Skin of body (tissue), 2 donors: ENCODE data around the gene EPS8L3. TPM values are rescaled to one million over a fixed set of nuclear protein-coding genes. Genes with fewer than 3 reads are reported as not detected.

ENCODE experiments used
- DNase-seq: peaks from one replicate; lab custom pipeline; 2025; lab: John Stamatoyannopoulos, UW
- total RNA-seq: library from RNA; depleted of rRNA; stranded (reverse); fragments of >200 nt; gene quantifications from one replicate; pipeline ENCODE4 v1.2.3, GENCODE V29; 2014

EPS8L3 gene
- total RNA-seq, 1 donor from 2014 or later: not detected

DNA sequence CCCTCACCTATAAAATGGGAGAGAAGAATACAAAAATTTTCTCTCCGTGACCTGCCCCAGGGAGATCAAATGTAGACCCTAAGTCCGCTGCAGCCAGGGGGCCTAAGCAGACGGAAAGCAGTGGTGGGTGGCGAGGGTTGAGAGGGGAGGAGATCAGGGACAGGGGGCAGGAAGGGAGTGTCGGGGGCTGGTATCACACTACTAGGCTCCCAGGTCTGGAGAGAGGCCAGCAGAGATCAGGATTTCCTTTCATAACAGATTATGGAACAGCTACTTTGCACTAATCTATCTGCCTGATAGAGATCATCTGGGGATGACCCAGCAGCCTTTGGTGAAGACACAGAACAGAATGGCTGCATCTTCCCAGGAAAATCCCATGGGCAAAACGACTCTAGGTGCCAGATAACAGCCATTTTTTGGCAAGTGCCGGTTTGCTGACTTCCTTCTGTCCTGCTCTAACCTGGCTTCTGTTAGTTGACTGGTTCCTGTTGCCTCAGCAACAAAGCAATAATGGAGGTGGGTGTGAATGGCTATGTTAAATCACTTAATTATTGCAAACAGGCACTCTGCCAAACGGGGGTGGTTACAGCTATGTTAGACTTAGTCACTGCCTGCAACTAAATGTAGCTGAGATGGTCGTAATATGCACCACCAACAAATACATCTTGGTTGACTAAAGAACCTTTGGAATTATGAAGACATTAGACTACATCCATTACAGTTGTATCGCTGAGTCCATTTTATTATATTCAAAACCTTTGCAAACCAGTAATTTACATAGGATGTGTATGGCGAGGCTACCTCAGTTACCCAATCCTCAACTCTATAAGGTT is 30.0 kb upstream of the EPS8L3 start:
- DNase-seq: peak; percentile 31

DNA sequence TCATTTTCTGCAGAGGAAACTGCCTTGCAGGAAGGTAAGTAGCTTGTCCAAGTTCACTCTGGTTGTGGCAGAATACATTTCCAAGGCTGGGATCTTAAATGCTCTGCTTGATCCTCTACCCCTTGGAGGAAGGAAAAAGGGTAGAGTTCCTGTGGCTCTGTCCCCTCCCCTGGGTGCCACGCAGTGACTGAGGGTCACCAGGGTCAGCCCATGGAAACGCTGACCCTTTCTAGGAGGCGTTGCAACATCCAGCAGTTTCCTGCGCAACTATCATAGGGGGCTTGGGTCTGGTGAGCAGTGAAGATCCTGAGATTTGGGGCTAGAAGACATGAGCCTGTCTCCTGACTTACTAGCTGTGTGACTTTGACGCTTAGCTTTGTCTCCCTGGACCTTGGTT is 29.4 kb upstream of the EPS8L3 start:
- no peak for DNase-seq

DNA sequence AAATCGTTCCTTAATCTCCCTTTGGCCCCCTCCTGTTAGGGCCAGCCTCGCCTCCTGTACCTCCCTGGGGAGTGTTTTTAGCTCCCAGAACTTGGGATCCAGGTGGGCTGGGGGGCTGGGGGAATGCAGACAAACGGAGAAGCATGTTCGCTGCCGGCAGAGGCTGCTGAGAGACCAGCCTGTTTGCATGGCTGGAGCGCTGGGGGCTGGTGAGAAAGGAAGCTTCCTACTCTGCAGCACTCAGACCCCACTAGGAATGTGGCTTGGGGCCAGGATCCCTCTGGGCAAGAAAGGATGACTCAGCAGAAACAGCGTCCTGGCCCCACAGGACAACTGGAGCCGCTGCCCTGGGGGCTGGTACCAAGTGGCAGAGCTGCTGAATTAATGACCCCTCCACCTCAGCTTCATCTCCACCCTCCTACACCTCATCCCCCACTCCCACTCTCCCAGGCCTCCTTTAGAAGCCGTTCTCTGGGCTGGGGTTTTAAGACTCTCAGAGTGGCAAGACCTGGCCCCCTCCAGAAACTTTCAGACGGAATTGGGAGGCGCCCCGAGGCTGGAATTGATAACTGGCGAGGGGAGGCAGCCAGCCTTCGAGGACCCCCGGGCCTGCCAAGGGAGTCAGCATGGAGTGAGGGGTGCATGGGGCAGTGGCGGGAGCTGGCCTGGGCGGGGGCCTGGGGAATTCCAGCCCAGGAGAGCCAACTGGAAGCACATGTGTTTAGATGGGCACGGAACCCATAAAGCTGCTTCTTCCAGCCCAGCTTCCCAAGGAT is 28.5 kb upstream of the EPS8L3 start:
- DNase-seq: peak; percentile 64

DNA sequence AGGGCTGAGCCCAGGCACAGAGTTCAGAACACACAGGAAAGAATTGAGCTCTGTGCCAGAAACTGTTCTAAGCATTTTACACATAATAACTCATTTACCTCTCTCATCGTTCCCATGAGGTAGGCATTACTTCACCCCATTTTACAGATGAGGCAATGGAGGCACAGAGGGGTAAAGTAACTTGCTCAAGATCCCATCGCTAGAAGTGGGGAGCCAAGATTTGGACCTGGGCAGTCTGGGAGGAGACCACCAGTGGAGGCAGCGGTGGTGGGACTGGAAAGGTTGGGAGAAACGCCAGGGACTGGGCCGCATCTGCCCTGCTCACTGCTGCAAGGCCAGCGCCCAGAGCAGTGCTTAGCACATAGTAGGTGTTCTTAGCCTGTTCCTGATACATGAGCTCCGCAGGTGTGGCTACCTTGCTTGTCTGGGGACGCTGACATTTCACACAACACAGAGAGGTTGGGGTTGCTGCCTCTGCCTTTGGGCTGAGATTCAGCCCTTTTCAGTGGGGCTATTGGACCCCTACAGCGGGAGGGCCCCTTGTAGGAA is 27.8 kb upstream of the EPS8L3 start:
- no peak for DNase-seq

DNA sequence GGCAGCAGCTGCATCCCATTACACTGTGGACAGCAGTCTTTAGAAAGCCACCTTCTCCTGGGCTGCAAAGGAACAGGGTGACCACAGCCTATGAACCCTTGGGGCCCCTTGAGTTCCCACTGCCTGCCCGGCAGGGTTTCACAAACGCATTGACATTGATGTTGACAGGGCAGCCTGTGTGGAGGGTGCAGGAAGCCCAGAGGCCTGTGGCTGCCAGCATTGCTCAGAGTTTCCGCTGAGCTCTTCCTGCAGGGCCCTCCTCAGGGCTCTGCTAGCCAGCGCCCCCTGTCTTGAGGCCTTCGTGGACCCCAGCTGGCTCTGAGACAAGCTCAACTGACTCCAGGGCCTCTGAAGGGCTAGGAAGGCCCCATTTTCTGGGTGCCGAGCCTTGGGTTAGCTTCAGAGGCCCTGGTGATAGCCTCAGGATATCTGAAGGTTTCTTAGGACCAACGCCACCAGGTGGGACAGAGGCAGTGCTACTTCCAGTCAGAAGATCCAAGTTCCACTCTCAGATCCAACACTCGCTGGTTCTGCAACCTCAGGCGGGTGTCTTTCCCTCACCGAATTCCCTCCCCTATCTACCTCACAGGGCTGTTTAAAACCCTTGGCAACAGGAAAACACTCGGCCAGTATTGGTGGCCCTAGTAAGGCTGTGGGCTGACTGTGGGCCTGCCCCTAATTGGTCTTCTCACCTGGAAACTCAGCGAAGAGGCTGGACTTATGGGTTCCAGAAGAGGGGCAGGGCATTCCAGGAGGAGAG is 27.2 kb upstream of the EPS8L3 start:
- peak; percentile 30 for DNase-seq

DNA sequence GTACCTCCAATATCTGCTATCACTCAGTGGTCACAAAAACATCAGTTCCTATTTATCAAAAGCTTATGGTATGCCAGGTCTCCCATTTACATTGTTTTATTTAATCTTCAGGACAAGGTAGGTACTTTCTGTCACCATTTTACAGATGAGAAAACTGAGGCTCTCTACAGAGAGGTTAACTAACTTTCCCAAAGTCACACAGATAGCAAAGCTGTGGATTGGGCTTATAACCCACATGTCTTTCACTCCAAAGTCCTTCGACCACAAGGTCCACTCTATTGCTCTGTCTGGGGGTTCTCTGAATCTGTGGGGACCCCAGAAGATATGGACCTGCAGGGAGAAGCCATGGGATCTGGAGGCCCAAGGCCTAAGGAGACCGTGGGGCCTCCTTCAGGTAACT is 26.6 kb upstream of the EPS8L3 start:
- no peak for DNase-seq

DNA sequence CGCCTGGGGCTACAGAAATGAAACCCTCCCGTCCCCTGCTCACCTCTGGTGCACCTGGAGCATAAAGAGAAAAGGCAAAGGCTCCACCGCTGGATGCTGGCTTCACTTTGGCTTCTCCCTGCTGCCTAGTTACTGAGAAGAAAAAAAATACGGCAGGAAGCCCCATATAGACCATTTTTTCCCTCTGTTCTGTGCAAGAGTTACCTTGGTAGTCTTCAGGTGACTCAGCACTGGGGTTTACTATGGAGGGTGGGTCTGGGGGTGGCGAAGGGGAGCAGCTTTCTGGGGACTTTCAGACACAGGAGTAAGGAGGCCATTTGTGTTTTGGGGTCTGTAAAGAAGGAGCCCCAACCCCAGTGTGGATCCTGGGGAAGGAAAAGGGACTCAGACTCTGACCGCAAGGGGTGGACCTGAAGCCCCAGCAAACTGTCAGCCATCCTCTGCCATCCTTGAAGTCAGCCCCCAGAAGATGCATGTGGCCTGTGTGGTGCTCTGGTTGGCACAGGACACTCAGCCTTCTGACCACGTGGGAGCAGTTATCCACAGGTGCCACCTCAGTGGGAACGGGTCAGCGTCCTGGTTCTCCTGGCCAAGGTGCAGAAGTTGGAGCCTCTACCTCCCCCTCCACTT is 25.9 kb upstream of the EPS8L3 start:
- DNase-seq: no peak

DNA sequence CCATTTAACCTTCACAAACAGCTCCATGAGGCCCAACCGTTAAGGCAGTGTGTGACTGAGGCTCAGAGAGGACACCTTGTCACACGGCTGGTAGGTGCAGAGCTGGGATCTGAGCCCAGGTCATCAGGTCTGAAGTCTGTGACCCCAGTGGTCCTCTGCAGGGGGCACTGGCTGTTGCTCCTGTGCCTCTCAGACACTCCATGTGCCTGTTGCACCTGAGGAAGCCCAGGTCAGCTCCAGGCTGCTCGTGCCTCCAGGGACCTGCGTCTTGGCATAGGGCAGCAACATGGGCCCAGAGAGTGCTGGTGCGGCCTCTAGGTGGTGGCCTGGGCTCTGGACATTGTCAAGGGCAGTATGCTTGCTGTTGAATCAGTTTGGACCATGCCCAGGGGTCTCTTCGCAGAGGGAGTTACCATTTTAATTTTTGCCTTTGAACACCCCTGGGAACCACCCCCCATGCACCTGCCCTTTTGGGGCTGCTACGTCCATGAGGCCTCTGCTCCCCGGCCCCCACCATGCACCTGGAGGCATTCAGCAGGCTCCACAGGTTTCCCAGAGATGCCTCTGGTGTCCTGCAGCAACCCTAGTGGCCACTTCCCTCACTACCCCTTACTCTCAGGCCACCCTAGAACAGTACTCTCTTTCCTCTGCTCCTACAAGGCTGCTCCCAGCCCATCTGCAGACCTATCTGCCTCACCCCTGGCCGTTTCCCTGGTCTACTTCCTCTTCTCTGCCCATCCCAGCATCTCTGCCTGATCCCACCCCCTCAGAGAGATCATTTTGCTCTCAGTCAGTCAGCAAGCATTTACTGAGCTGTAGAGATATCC is 25.2 kb upstream of the EPS8L3 start:
- DNase-seq: no peak

DNA sequence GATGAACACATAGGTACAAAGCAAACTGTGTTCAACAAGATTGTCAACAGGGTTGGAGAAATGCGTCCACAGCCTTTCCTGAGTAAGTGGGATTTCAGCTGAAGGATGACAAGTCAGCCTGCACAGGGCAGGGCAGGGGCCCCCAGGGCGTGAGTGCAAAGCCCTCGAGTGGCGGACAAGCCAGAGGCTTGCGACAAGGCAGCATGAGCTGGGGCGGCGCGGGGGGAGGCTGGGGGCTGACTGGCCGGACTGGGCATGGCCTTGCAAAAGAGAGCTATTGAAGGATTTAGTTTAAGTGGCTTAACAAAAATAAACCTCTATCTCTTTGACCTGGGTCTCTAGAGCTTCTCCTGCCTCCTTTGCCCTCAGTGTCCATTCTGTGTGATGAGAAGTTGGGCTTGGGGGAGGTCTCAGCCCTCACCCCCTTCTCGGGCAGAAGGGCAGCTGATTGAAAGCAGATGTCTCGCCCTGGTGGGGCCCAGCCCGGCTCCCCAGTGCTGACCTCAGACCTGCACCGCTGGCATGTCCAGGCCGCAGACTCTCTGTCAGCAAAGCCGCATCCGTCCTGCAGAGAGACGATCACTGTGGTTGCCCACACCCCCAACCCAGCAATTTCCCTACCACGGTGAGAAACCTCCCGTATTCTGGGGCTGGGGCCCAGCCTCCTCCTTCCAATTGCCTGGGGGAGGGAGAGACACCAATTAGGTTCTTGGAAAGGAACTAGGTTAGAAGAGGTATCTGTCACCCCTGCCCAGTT is 24.3 kb upstream of the EPS8L3 start:
- no peak for DNase-seq

DNA sequence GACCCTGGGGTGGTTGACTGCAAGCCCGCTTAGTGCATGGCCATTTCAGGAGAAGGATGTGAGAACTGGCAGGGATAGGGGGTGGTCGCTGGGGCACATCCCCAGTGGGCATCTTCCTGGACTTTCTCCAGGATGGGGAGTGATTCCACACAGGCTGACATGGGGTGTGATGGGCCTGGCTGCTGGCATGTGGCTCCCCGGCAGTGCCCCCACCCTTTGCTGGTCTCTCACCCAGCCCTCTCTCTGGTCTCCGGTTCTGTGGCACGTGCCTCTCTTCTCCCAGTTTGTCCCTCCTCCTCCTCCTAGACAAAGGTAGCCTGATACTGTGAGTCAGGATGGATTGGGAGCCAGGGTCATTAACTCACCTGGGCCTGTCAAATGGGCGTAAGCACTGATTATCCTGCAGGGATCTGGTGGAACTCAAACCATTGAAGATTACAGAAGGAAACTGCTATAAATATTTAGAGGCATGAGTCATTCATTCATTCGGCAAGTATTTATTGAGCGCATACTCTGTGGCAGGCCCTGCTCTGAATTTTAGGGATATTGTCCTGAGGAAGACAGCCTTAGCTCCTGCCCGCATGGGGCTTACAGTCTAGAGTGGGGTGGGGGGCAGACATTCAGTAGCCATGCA is 23.6 kb upstream of the EPS8L3 start:
- no peak for DNase-seq

DNA sequence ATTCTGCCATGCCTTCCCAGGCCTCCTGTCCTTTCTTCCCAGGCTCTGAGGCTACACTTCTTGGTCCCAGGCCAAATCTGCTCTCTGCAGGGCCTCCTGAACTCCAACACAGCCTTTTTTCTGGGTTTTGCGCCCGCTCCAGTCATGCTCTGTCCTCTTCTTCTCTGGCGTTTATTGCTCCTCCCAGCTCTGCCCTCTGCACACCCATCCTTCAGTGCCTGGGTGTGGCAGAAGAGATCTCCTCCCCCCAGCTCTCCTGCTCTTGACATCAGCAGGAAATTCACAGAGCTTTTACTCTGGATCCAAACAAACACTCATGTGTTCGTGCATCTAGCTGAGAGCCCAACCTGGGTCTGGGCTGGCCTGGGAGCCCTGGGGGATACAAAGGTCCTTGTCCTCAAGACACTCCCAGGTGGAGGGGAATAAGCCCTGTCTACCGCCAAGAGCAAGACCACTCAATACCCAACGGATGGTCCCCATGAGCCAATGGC is 22.9 kb upstream of the EPS8L3 start:
- DNase-seq: no peak

DNA sequence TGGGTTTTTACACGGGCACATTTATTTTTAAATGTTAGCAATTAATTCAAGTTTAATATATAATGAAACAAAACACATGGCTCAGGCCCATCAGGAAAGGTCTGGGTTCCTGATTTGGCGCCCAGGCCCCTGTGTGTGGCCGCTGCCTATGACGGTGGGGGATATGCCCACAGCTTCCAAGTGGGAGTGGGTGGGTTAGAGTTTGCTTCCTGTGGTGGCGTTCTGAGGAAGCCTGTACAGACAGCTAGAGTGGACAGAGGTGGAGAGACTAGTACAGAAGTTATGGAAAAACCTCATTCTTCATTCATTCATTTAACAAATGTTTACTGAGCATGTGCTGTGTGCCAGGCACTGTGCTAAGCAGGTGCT is 22.4 kb upstream of the EPS8L3 start:
- DNase-seq: no peak

DNA sequence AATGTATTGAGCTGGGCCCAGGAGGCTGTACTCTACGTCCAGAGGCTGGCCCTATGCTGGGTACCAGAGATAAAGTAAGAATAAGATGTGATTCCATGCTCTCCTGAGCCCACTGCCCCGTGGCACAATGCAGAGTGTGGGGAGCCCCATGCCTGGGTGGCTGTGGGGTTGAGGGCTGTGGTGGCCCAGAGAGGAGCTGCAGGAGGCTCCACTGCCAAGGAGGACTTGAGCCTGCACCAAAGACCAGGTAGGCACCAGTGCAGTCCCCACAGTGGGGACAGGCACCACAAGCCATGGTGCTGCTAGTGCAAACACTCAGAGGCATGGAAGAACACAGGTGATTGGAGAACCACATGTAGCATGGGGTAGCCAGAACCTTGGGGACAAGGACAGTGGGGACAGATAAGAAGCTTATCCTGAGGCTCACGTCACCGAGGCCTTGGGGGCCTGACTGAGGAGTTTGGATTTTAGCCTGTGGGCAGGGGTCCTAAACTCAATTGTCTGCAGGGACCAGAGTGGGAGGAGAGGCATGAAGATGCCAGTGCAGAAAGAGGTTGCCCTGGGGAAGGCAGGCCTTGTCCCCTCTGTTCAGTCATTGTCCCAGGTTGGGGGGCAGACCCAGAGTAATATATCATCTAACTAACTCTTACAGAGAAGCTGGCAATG is 21.9 kb upstream of the EPS8L3 start:
- no peak for DNase-seq

DNA sequence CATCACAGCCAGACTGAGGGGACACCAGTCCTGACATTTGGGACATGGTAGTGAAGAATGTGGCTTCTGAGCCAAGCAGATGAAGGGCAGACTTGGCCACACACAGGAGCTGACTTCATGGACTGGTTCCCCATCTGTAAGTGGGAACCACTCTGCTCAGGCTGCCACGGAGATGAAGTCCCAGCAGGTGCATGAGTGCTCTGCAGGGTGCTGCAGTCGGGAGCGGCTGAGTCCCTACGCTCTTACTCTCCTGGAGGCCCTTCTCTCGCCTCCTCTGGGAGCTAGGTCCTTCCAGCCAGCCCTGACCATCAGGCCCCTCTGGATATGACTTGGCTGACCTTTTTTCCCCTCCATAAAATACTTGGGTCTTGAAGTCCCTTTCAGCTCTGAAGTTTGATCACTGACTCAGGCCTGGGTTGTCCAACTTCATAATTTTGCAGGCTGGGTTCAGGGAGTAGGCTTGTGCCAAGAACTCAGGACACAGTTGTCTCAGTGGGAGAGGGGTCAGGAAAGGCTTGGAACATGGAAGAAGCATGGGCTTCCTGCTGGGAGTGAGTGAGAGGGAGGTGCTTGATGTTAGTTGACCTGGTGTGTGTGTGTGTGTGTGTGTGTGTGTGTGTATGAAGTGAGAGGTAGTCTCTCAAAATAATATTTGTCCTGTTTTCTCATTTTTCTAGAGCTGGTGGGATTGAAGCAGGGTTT is 21.0 kb upstream of the EPS8L3 start:
- no peak for DNase-seq

DNA sequence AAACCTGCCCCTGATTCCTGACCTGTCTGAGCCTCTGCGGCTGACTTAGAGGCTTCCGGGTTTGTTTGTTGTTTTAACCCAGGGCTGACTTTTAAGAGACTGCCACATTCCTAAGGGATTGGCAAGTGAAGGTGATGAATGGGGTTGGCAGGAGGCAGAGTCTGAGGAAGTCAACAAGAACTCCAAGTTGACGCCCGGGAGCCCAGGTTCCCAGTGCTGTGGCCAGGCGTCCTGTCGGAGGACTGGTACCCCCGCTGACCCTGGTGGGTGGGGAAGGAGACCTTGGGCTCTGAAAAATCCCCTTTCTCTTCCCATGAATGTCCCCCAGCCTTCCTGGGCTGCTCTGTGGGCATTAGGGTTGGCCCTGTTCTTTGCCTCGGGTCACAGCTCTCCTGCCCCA is 19.7 kb upstream of the EPS8L3 start:
- DNase-seq: no peak

DNA sequence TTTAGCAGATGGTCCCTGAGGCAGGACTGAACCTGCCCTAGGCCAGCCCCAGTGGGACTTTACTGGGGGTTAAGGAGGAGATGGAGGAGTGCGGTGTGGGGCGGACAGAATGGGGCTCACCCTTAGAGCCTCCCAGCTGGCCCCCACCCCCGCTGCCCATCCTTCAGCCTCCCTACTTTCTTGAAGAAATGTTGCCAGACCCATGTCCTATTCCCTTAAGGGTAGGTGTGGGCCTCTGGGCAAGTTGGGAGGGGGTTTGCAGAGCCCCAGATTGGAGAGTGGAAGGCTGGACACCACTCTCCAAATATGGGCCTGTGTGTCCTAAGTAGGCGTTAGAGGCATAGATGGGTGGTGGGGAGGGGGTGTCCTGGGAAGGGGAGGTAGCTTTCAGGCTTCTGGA is 19.2 kb upstream of the EPS8L3 start:
- no peak for DNase-seq

DNA sequence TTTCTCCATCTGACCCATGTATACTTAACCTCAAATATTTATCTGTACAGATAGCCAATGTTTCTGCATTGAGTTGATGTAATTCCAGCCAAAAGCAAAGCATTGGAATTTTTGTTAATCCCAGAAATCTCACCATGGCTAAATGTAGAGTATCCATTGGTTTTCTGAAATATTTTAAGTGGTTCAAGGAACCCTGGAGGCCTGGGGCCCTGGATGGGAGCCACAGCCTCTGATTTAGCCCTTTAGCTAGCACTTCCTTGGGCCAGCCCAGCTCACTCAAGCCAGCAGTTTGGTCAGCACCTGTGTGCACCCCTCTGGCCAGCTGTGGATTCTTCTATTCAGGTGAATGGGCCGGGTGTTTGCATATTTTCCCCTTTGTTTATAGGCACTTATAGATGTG is 18.8 kb upstream of the EPS8L3 start:
- DNase-seq: no peak

DNA sequence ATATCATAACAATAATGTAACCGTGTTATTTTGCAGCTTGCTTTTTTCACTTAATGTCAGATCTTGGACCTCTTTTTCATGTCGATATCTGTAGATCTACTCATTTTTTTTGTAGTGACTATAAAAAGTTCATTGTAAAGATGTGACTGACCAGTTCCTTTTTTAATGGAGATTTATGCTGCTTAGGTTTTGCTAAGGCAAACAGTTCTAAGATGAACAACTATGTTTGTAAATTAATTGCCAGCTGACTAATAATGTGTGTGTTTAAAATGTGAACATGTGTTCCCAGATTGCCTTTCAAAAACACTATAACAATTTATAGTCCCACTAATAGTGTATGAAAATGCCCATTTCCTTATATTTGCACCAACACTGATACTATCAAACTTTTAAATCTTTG is 18.1 kb upstream of the EPS8L3 start:
- DNase-seq: no peak
